Kidney epithelial cell (primary cell): ENCODE measurements around the gene WDPCP. TPM values are rescaled to one million over a fixed set of nuclear protein-coding genes. Genes with fewer than 3 reads are reported as not detected.
"Not testable (repeated sequence)": the region's sequence is repeated elsewhere in the genome, so short reads cannot be mapped to it uniquely, and the experiment has no call there.

ENCODE experiments used
- DNase-seq: peaks from one replicate; pipeline ENCODE4 v3.0.0-alpha.2; 2010; ENCODE audit warnings: low read depth
- H3K27me3 ChIP-seq: 2 replicates; pipeline ENCODE4 v1.6.0; 2011; ENCODE audit warnings: low read length; ENCODE audit not compliant: control insufficient read depth, insufficient read depth
- H3K36me3 ChIP-seq: 2 replicates; pipeline ENCODE4 v1.5.1; 2011; ENCODE audit warnings: low read length; ENCODE audit not compliant: control insufficient read depth, insufficient read depth
- H3K4me3 ChIP-seq: 2 replicates; pipeline ENCODE4 v1.5.1; 2011; ENCODE audit warnings: low read depth, mild to moderate bottlenecking, control low read depth, low read length
- CTCF ChIP-seq: IDR thresholded peaks from 2 replicates; pipeline ENCODE4 v1.5.1; 2011; ENCODE audit warnings: mild to moderate bottlenecking, moderate library complexity, low read length, control low read depth, inconsistent platforms; ENCODE audit not compliant: insufficient read depth, poor library complexity, severe bottlenecking
- total RNA-seq: library from RNA; depleted of rRNA; stranded (reverse); fragments of >200 nt; gene quantifications from 2 replicates; pipeline ENCODE4 v1.2.3, GENCODE V29; 2015

Gene WDPCP
- total RNA-seq, 1 donor from 2014 or later = 3.3 TPM

- no peaks in the 10 kb centered on the region for H3K36me3 ChIP-seq
- no peaks in the 10 kb centered on the region for H3K27me3 ChIP-seq
- TF ChIP-seq CTCF = no peak
- H3K4me3 ChIP-seq = no peak overlapping the region
- DNase-seq = no peak
These were observed 401.9 kb downstream of the WDPCP start for GRCh38 chr2:63186331-63186730.

DNA sequence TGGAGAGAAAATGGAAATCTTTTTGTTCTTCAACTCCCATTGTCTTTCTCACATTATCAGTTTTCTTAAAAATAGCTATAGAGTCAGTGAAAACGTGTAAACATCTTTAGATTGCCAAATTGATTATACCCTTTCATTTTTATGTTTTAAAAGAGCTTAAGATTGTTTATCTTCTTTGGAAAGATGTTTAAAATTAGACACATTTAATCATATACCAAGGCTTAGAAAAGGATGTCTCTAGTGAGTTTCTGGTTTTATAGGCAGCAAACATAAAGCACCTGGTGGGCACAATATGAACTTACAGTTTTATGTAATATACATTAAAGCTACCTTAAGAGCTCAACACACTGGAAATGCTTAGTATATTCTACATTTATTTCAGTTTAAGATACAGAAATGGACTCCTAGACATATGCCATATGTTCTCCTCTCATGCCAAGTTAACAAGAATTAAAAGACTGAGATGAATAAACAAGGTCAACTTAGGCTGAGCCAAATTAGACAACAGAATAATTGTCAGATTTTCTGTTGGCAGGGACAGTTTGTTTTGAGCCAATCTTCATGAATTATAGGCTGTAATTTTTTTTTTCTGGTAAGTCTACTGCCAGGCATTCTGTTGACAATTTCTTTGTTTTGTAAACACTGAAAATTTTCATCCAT lies 425.0 kb downstream of the WDPCP start:
- DNase-seq = no peak
- Histone ChIP-seq H3K4me3 (no peak overlapping the region), H3K36me3 (no peaks in the 10 kb centered on the region), H3K27me3 (no peaks in the 10 kb centered on the region)
- TF ChIP-seq CTCF = no peak

DNA sequence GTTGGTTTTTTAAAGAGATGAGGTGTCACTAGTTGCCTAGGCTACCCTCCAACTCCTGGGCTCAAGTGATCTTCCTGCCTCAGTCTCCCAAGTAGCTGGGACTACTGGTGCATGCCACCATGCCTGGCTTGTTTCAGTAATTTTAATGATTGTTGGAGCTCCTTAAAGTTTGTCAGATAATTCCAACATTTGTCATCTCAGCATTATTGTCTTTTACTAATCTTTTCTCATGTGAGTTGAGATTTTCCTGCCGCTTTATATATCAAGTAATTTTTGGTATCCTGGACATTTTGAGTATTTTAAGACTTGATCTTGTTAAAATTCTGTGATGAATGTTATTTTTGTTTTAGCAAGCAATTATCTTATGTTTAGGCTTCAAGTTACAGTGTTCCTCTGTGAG lies 429.0 kb downstream of the WDPCP start:
- TF ChIP-seq CTCF = no peak
- Histone ChIP-seq H3K36me3 (no peaks in the 10 kb centered on the region), H3K4me3 (no peak overlapping the region), H3K27me3 (no peaks in the 10 kb centered on the region)
- no peak for DNase-seq

GRCh38 chr2:63136683-63137082 lies 451.6 kb downstream of the WDPCP start:
- not testable (repeated sequence) for H3K36me3 ChIP-seq, H3K4me3 ChIP-seq, H3K27me3 ChIP-seq, DNase-seq

DNA sequence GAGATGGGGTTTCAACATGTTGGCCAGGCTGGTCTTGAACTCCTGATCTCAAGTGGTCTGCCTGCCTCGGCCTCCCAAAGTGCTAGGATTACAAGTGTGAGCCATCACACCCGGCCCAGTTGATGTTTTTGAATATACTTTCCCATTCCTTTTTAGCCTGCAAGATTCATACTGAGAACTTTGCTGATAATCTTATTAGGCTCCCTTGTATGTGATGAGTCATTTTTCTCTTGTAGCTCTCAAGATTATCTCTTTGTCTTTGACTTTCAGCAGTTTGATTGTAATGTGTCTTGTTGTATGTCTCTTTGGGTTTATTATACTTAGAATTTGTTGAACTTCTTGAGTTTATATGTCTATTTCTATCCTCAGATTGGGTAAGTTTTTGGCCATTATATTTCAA lies 456.3 kb downstream of the WDPCP start:
- Histone ChIP-seq H3K27me3 (no peaks in the 10 kb centered on the region), H3K36me3 (no peaks in the 10 kb centered on the region), H3K4me3 (no peak overlapping the region)
- TF ChIP-seq CTCF = no peak
- no peak for DNase-seq

DNA sequence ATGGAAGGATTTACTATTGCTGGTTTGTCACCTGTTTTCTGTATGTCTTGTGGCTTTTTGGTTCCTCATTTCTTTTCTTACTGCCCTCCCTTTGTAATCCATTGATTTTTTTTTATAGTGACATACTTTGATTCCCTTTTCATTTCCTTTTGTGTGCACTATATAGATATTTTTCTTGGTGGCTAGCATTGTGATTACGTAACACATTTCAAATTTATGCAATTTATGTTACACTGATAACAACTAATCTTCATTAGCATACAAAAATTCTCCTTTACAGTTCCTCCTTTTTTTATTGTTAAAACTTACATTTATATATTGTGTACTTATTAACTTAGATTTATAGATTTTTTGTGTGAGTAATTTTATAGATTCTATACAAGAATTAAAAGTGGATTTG lies 457.1 kb downstream of the WDPCP start:
- DNase-seq = no peak
- Histone ChIP-seq H3K27me3 (no peaks in the 10 kb centered on the region), H3K4me3 (no peak overlapping the region), H3K36me3 (no peaks in the 10 kb centered on the region)
- no peak for TF ChIP-seq CTCF
